ENCODE measurements around the gene SEZ6L2.
"Not testable (repeated sequence)": the region's sequence is repeated elsewhere in the genome, so short reads cannot be mapped to it uniquely, and the experiment has no call there.

Gene SEZ6L2

DNA sequence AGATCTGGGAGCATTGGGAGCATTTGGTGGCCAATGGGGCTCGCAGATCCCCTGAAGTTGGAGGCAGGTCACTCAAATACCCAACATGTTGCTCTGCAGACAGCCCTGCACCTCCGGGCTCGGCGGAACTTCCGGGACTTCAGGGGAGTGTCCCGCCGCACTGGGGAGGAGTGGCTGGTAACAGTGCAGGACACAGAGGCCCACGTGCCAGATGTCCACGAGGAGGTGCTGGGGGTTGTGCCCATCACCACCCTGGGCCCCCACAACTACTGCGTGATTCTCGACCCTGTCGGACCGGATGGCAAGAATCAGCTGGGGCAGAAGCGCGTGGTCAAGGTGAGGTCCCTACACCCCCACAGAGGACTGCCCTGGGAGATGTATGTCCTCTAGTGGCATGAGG, 62.7 kb downstream of the SEZ6L2 start:
- H3K4me2 ChIP-seq (ENCODE audit: low read depth, low read length): no peak overlapping the region
- DNase-seq: no peak
- no peaks in the 10 kb centered on the region for H3K27me3 ChIP-seq (replicated peaks; ENCODE audit: insufficient read depth, low read length)
- H4K20me1 ChIP-seq (ENCODE audit: insufficient read depth, low read length): no peaks in the 10 kb centered on the region
- H3K36me3 ChIP-seq (replicated peaks; ENCODE audit: insufficient read depth, low read length): no peaks in the 10 kb centered on the region
- no peaks in the 10 kb centered on the region for H3K9me2 ChIP-seq (replicated peaks; ENCODE audit: insufficient read depth, low read length)
- H3K79me2 ChIP-seq (ENCODE audit: low read length): no peaks in the 10 kb centered on the region
- H3K9ac ChIP-seq (ENCODE audit: low read length): no peak overlapping the region
- no peak overlapping the region for H3K27ac ChIP-seq (ENCODE audit: low read length)
- no peaks in the 10 kb centered on the region for H3K4me1 ChIP-seq (ENCODE audit: low read length)
- no peaks in the 10 kb centered on the region for H3F3A ChIP-seq (ENCODE audit: insufficient read depth, low read length)
- no peak for TF ChIP-seq EZH2phosphoT487 (IDR thresholded peaks at IDR 0.05; ENCODE audit: low read length)
- TF ChIP-seq EZH2 (optimal IDR thresholded peaks at IDR 0.05; ENCODE audit: low read depth, low read length): no peak
- TF ChIP-seq, protein P1, sequence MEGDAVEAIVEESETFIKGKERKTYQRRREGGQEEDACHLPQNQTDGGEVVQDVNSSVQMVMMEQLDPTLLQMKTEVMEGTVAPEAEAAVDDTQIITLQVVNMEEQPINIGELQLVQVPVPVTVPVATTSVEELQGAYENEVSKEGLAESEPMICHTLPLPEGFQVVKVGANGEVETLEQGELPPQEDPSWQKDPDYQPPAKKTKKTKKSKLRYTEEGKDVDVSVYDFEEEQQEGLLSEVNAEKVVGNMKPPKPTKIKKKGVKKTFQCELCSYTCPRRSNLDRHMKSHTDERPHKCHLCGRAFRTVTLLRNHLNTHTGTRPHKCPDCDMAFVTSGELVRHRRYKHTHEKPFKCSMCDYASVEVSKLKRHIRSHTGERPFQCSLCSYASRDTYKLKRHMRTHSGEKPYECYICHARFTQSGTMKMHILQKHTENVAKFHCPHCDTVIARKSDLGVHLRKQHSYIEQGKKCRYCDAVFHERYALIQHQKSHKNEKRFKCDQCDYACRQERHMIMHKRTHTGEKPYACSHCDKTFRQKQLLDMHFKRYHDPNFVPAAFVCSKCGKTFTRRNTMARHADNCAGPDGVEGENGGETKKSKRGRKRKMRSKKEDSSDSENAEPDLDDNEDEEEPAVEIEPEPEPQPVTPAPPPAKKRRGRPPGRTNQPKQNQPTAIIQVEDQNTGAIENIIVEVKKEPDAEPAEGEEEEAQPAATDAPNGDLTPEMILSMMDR (IDR thresholded peaks at IDR 0.05; ENCODE audit: low read length): no peak
- no peaks in the 10 kb centered on the region for H3K9me3 ChIP-seq (replicated peaks; ENCODE audit: insufficient read depth, low read length)
- no peak overlapping the region for H3K4me3 ChIP-seq (ENCODE audit: low read length)
- H2AFZ ChIP-seq (ENCODE audit: low read length): no peak overlapping the region

DNA sequence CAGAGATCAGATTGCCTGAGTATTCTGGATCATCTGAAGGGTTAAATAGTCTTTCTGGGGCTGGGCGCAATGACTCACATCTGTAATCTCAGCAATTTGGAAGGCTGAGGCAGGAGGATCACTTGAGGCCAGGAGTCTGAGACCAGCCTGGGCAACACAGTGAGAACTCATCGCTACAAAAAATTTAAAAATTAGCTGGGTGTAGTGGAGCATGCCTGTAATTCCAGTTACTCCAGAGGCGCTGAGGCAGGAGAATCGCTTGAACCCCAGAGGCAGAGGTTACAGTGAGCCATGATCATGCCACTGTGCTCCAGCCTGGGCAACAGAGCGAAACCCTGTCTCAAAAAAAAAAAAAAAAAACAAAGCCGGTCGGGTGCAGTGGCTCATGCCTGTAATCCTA, 63.4 kb downstream of the SEZ6L2 start:
- Histone ChIP-seq H4K20me1 (ENCODE audit: insufficient read depth, low read length) (no peaks in the 10 kb centered on the region), H3K9ac (ENCODE audit: low read length) (no peak overlapping the region), H3K36me3 (replicated peaks; ENCODE audit: insufficient read depth, low read length) (no peaks in the 10 kb centered on the region), H3K4me2 (ENCODE audit: low read depth, low read length) (no peak overlapping the region), H3K4me1 (ENCODE audit: low read length) (no peaks in the 10 kb centered on the region), H3K9me2 (replicated peaks; ENCODE audit: insufficient read depth, low read length) (no peaks in the 10 kb centered on the region), H3K27ac (ENCODE audit: low read length) (no peak overlapping the region), H3F3A (ENCODE audit: insufficient read depth, low read length) (no peaks in the 10 kb centered on the region), H3K9me3 (replicated peaks; ENCODE audit: insufficient read depth, low read length) (no peaks in the 10 kb centered on the region), H2AFZ (ENCODE audit: low read length) (no peak overlapping the region), H3K79me2 (ENCODE audit: low read length) (no peaks in the 10 kb centered on the region), H3K27me3 (replicated peaks; ENCODE audit: insufficient read depth, low read length) (no peaks in the 10 kb centered on the region), H3K4me3 (ENCODE audit: low read length) (no peak overlapping the region)
- TF ChIP-seq EZH2 (optimal IDR thresholded peaks at IDR 0.05; ENCODE audit: low read depth, low read length) (no peak), EZH2phosphoT487 (IDR thresholded peaks at IDR 0.05; ENCODE audit: low read length) (no peak)
- TF ChIP-seq, protein P1 (IDR thresholded peaks at IDR 0.05; ENCODE audit: low read length): no peak
- DNase-seq: no peak

DNA sequence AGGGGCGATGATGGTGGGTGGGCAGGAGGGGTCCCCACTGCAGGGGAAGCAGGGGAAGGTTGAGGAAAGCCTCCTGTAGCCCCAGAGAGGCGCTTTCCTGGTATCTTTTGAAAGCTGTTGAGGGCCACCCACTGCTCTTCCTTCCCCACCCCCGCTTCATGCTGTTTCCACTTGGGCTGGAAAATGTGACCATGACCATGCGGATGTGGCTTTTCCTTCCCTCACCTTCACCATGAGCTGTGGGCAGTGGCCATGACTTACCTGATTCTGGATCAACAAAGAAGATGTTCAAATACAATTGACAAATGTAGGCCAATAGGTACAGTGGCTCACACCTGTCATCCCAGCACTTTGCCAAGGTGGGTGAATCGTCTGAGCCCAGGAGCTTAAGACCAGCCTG, 65.3 kb downstream of the SEZ6L2 start:
- H3K4me1 ChIP-seq (ENCODE audit: low read length): no peaks in the 10 kb centered on the region
- no peaks in the 10 kb centered on the region for H3K27me3 ChIP-seq (replicated peaks; ENCODE audit: insufficient read depth, low read length)
- no peaks in the 10 kb centered on the region for H4K20me1 ChIP-seq (ENCODE audit: insufficient read depth, low read length)
- no peak for DNase-seq
- no peak overlapping the region for H3K9ac ChIP-seq (ENCODE audit: low read length)
- no peak overlapping the region for H3K4me3 ChIP-seq (ENCODE audit: low read length)
- no peak overlapping the region for H3K27ac ChIP-seq (ENCODE audit: low read length)
- H3K79me2 ChIP-seq (ENCODE audit: low read length): 0 out of 2 replicates have a peak, but pooled peaks cover 3% of the 10 kb centered on the region
- no peak for TF ChIP-seq EZH2phosphoT487 (IDR thresholded peaks at IDR 0.05; ENCODE audit: low read length)
- TF ChIP-seq, protein P1 (IDR thresholded peaks at IDR 0.05; ENCODE audit: low read length): no peak
- no peak for TF ChIP-seq EZH2 (optimal IDR thresholded peaks at IDR 0.05; ENCODE audit: low read depth, low read length)
- H3K9me3 ChIP-seq (replicated peaks; ENCODE audit: insufficient read depth, low read length): no peaks in the 10 kb centered on the region
- H2AFZ ChIP-seq (ENCODE audit: low read length): no peak overlapping the region
- H3F3A ChIP-seq (ENCODE audit: insufficient read depth, low read length): no peaks in the 10 kb centered on the region
- no peaks in the 10 kb centered on the region for H3K36me3 ChIP-seq (replicated peaks; ENCODE audit: insufficient read depth, low read length)
- no peak overlapping the region for H3K4me2 ChIP-seq (ENCODE audit: low read depth, low read length)
- no peaks in the 10 kb centered on the region for H3K9me2 ChIP-seq (replicated peaks; ENCODE audit: insufficient read depth, low read length)

DNA sequence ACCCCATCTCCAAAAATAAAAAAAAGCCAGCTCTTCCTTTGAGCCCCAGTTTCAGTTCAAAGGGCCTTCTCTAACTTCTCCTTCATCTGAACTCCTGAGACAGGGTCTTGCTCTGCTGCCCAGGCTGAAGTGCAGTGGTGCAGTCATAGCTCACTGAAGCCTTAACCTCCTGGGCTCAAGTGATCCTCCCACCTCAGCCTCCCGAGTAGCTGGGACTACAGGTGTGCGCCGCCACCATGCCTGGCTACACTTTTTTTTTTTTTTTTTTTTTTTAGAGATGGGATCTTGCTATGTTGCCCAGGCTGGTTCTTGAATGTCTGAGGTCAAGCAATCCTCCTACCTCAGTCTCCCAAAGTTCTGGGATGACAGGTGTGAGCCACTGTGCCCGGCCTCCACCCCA, 66.1 kb downstream of the SEZ6L2 start:
- H3K79me2 ChIP-seq (ENCODE audit: low read length); H3K4me1 ChIP-seq (ENCODE audit: low read length); H3F3A ChIP-seq (ENCODE audit: insufficient read depth, low read length); H3K27ac ChIP-seq (ENCODE audit: low read length); DNase-seq; H3K9me3 ChIP-seq (replicated peaks; ENCODE audit: insufficient read depth, low read length); H3K36me3 ChIP-seq (replicated peaks; ENCODE audit: insufficient read depth, low read length); H3K9ac ChIP-seq (ENCODE audit: low read length); H2AFZ ChIP-seq (ENCODE audit: low read length); H4K20me1 ChIP-seq (ENCODE audit: insufficient read depth, low read length); H3K9me2 ChIP-seq (replicated peaks; ENCODE audit: insufficient read depth, low read length); H3K4me2 ChIP-seq (ENCODE audit: low read depth, low read length); H3K27me3 ChIP-seq (replicated peaks; ENCODE audit: insufficient read depth, low read length); H3K4me3 ChIP-seq (ENCODE audit: low read length): not testable (repeated sequence)
